Raji (cell line): Measurements from ENCODE around the gene SEMA6A.

ENCODE experiments used
- POLR2A ChIP-seq: IDR thresholded peaks from 2 replicates; pipeline ENCODE4 v1.6.1; 2011; ENCODE audit warnings: low read depth, low read length, control low read depth; ENCODE audit not compliant: insufficient read depth

The SEMA6A gene

GRCh38 chr5:116536316-116537083 lies 38.1 kb downstream of the SEMA6A start:
- no peak for TF ChIP-seq POLR2A

GRCh38 chr5:116534964-116535651 lies 39.5 kb downstream of the SEMA6A start:
- no peak for TF ChIP-seq POLR2A

GRCh38 chr5:116532762-116533525 lies 41.7 kb downstream of the SEMA6A start:
- no peak for TF ChIP-seq POLR2A

- no peak for TF ChIP-seq POLR2A
Observed at GRCh38 chr5:116531635-116532034, 43.0 kb downstream of the SEMA6A start.

GRCh38 chr5:116531117-116531516 lies 43.5 kb downstream of the SEMA6A start:
- no peak for TF ChIP-seq POLR2A

- no peak for TF ChIP-seq POLR2A
Observed at GRCh38 chr5:116530276-116530675, 44.3 kb downstream of the SEMA6A start.

GRCh38 chr5:116529615-116530014 lies 45.0 kb downstream of the SEMA6A start:
- no peak for TF ChIP-seq POLR2A

- no peak for TF ChIP-seq POLR2A
Observed at GRCh38 chr5:116528519-116529234, 45.9 kb downstream of the SEMA6A start.

- no peak for TF ChIP-seq POLR2A
Observed at GRCh38 chr5:116527582-116527981, 47.0 kb downstream of the SEMA6A start.

- TF ChIP-seq POLR2A = no peak
Observed at GRCh38 chr5:116525674-116526073, 48.9 kb downstream of the SEMA6A start.

- TF ChIP-seq POLR2A = no peak
Observed at GRCh38 chr5:116524966-116525365, 49.7 kb downstream of the SEMA6A start.

GRCh38 chr5:116524051-116524904 lies 50.3 kb downstream of the SEMA6A start:
- no peak for TF ChIP-seq POLR2A

- no peak for TF ChIP-seq POLR2A
Observed at GRCh38 chr5:116522356-116523136, 52.1 kb downstream of the SEMA6A start.
